Measurements from ENCODE around the gene DYNLT4.

Gene DYNLT4

GRCh38 chr1:44785501-44786137 is 21.5 kb downstream of the DYNLT4 start:
- Histone ChIP-seq H3K4me3 (ENCODE audit: insufficient read depth, low read length, poor library complexity, severe bottlenecking) (peak overlapping the region; percentile 45), H3K9ac (ENCODE audit: low read length) (peak overlapping the region; percentile 50), H3K79me2 (ENCODE audit: insufficient read depth, low read length) (no peaks in the 10 kb centered on the region), H3K4me2 (ENCODE audit: low read depth, low read length, poor library complexity, severe bottlenecking) (peak overlapping the region; percentile 64), H3K27ac (ENCODE audit: low read depth, low read length) (no peak overlapping the region), H3K27me3 (ENCODE audit: low read length) (no peaks in the 10 kb centered on the region), H3K9me3 (ENCODE audit: insufficient read depth, low read length) (no peaks in the 10 kb centered on the region), H3K36me3 (ENCODE audit: low read length) (no peaks in the 10 kb centered on the region), H3F3A (ENCODE audit: insufficient read depth) (peaks cover 58% of the 10 kb centered on the region), H3K9me2 (replicated peaks; ENCODE audit: insufficient read depth, low read length) (no peaks in the 10 kb centered on the region), H4K20me1 (ENCODE audit: low read depth, low read length) (no peaks in the 10 kb centered on the region), H2AFZ (ENCODE audit: low read depth, low read length, severe bottlenecking) (peak overlapping the region; percentile 87)
- no peak for TF ChIP-seq EZH2phosphoT487 (conservative IDR thresholded peaks at IDR 0.05; ENCODE audit: low read length)
- no peak for TF ChIP-seq CTCF (IDR thresholded peaks at IDR 0.05; ENCODE audit: insufficient read depth, low read length, poor library complexity, severe bottlenecking)

GRCh38 chr1:44785029-44785380 is 22.1 kb downstream of the DYNLT4 start:
- no peaks in the 10 kb centered on the region for H3K36me3 ChIP-seq (ENCODE audit: low read length)
- H2AFZ ChIP-seq (ENCODE audit: low read depth, low read length, severe bottlenecking), result no peak overlapping the region
- H3K79me2 ChIP-seq (ENCODE audit: insufficient read depth, low read length), result no peaks in the 10 kb centered on the region
- H3K4me3 ChIP-seq (ENCODE audit: insufficient read depth, low read length, poor library complexity, severe bottlenecking), result no peak overlapping the region
- TF ChIP-seq CTCF (IDR thresholded peaks at IDR 0.05; ENCODE audit: insufficient read depth, low read length, poor library complexity, severe bottlenecking) (peak; percentile 10), EZH2phosphoT487 (conservative IDR thresholded peaks at IDR 0.05; ENCODE audit: low read length) (no peak)
- H3K27ac ChIP-seq (ENCODE audit: low read depth, low read length), result 0 out of 2 replicates have a peak overlapping the region, but pooled peaks have one; percentile 58
- no peaks in the 10 kb centered on the region for H3K9me3 ChIP-seq (ENCODE audit: insufficient read depth, low read length)
- peak overlapping the region; percentile 50 for H3K9ac ChIP-seq (ENCODE audit: low read length)
- no peaks in the 10 kb centered on the region for H3K27me3 ChIP-seq (ENCODE audit: low read length)
- H3F3A ChIP-seq (ENCODE audit: insufficient read depth), result peaks cover 58% of the 10 kb centered on the region
- H3K4me2 ChIP-seq (ENCODE audit: low read depth, low read length, poor library complexity, severe bottlenecking), result peak overlapping the region; percentile 64
- H3K9me2 ChIP-seq (replicated peaks; ENCODE audit: insufficient read depth, low read length), result no peaks in the 10 kb centered on the region
- H4K20me1 ChIP-seq (ENCODE audit: low read depth, low read length), result no peaks in the 10 kb centered on the region

- Histone ChIP-seq H2AFZ (ENCODE audit: low read depth, low read length, severe bottlenecking) (peak overlapping the region; percentile 22), H3K79me2 (ENCODE audit: insufficient read depth, low read length) (no peaks in the 10 kb centered on the region), H4K20me1 (ENCODE audit: low read depth, low read length) (no peaks in the 10 kb centered on the region), H3K27ac (ENCODE audit: low read depth, low read length) (peak overlapping the region; percentile 58), H3K9ac (ENCODE audit: low read length) (peak overlapping the region; percentile 50), H3K4me2 (ENCODE audit: low read depth, low read length, poor library complexity, severe bottlenecking) (peak overlapping the region; percentile 64), H3K27me3 (ENCODE audit: low read length) (no peaks in the 10 kb centered on the region), H3F3A (ENCODE audit: insufficient read depth) (peaks cover 58% of the 10 kb centered on the region), H3K9me2 (replicated peaks; ENCODE audit: insufficient read depth, low read length) (no peaks in the 10 kb centered on the region), H3K9me3 (ENCODE audit: insufficient read depth, low read length) (no peaks in the 10 kb centered on the region), H3K36me3 (ENCODE audit: low read length) (no peaks in the 10 kb centered on the region), H3K4me3 (ENCODE audit: insufficient read depth, low read length, poor library complexity, severe bottlenecking) (peak overlapping the region; percentile 29)
- no peak for TF ChIP-seq EZH2phosphoT487 (conservative IDR thresholded peaks at IDR 0.05; ENCODE audit: low read length)
- no peak for TF ChIP-seq CTCF (IDR thresholded peaks at IDR 0.05; ENCODE audit: insufficient read depth, low read length, poor library complexity, severe bottlenecking)
Observed at GRCh38 chr1:44784094-44785028, 22.8 kb downstream of the DYNLT4 start.
